Thoracic aorta (tissue), 2 donors: ENCODE data around the gene IGSF10. TPM values are rescaled to one million over a fixed set of nuclear protein-coding genes. Genes with fewer than 3 reads are reported as not detected.

Source experiments
- ATAC-seq: fragments of 150-250 bp; one replicate; pipeline ENCODE4 v1.8.0; 2017; ENCODE audit warnings: low read depth; ENCODE audit not compliant: insufficient number of reproducible peaks, low FRiP score
- DNase-seq: peaks from one replicate; pipeline ENCODE4 v3.0.0-alpha.2; 2020; ENCODE audit warnings: low spot score
- H3K27ac ChIP-seq, 2 donors: fragments of 200-600 bp; sonication (generic); 1 replicate in 1 of 2; 2 replicates in 1 of 2; pipeline ENCODE4 v1.5.1; 2016; ENCODE audit warnings: mild to moderate bottlenecking in 2 of 2, moderate library complexity in 2 of 2
- H3K27me3 ChIP-seq: fragments of 200-600 bp; sonication (generic); replicated peaks from 2 replicates; pipeline ENCODE4 v1.6.0; 2016; ENCODE audit warnings: mild to moderate bottlenecking; ENCODE audit not compliant: insufficient read depth
- H3K36me3 ChIP-seq: fragments of 200-600 bp; sonication (generic); one replicate; pipeline ENCODE4 v1.5.1; 2016
- H3K4me1 ChIP-seq, 2 donors: fragments of 200-600 bp; sonication (generic); 1 replicate in 1 of 2; 2 replicates in 1 of 2; pipeline versions ENCODE4 v1.5.1 to v1.6.0; 2016; ENCODE audit warnings: low read depth in 2 of 2, mild to moderate bottlenecking in 1 of 2; ENCODE audit not compliant: control insufficient read depth in 1 of 2
- H3K4me3 ChIP-seq: fragments of 200-600 bp; sonication (generic); 2 replicates; pipeline ENCODE4 v1.5.1; 2016; ENCODE audit warnings: mild to moderate bottlenecking
- H3K9me3 ChIP-seq: fragments of 200-600 bp; sonication (generic); 2 replicates; pipeline ENCODE4 v1.5.1; 2016
- total RNA-seq, 2 donors: library from RNA; depleted of rRNA; stranded (reverse); fragments of >200 nt; gene quantifications; one replicate each; pipeline versions ENCODE4 v1.1.0 to v1.2.3, GENCODE V29; 2016
- TF ChIP-seq, protein P1 (sequence below): fragments of 200-600 bp; sonication (generic); IDR thresholded peaks from one replicate; pipeline ENCODE4 v1.5.1; 2019; ENCODE audit warnings: antibody characterized with exemption

The IGSF10 gene
- total RNA-seq, 2 donors from 2014 or later = 5.3 to 34.6 TPM

DNA sequence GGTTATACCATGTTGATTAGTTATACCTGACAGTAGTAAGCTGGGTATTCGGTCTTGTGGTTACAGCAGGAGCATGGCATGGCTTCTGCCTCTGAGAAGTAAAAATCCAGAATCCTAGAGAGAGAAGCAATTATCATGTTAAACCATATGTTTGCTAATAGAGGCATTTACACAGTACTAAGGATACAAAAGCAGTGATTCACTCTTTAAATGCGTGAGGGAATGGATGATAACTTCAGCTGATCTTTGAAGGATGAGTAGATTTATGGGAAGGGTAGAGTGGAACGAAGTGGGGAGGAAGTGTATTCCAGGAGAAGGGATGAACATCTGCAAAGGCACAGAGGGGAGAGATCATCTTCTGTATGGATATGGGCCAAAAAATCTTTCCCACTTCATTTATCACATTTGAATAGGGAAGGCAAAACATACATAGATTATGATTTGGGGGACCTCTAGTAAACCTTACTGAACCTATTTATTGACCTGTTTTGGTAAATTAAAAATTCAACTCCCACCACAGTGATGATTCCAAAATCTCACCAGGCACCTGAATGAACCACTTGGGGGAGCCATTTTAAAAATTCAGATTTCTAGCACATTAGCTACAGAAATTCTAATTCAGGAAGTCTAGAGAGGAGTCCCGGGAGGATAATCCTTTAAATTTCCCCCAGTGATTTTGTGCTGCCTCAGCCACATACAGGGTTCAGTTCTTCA is 35.1 kb downstream of the IGSF10 start:
- Histone ChIP-seq H3K4me1 (no peaks in the 10 kb centered on the region), H3K27me3 (no peaks in the 10 kb centered on the region), H3K4me3 (no peak overlapping the region), H3K36me3 (no peaks in the 10 kb centered on the region), H3K27ac (no peak overlapping the region), H3K9me3 (no peaks in the 10 kb centered on the region)
- DNase-seq (no peak), ATAC-seq (no peak)
- TF ChIP-seq, protein P1, sequence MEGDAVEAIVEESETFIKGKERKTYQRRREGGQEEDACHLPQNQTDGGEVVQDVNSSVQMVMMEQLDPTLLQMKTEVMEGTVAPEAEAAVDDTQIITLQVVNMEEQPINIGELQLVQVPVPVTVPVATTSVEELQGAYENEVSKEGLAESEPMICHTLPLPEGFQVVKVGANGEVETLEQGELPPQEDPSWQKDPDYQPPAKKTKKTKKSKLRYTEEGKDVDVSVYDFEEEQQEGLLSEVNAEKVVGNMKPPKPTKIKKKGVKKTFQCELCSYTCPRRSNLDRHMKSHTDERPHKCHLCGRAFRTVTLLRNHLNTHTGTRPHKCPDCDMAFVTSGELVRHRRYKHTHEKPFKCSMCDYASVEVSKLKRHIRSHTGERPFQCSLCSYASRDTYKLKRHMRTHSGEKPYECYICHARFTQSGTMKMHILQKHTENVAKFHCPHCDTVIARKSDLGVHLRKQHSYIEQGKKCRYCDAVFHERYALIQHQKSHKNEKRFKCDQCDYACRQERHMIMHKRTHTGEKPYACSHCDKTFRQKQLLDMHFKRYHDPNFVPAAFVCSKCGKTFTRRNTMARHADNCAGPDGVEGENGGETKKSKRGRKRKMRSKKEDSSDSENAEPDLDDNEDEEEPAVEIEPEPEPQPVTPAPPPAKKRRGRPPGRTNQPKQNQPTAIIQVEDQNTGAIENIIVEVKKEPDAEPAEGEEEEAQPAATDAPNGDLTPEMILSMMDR = no peak

DNA sequence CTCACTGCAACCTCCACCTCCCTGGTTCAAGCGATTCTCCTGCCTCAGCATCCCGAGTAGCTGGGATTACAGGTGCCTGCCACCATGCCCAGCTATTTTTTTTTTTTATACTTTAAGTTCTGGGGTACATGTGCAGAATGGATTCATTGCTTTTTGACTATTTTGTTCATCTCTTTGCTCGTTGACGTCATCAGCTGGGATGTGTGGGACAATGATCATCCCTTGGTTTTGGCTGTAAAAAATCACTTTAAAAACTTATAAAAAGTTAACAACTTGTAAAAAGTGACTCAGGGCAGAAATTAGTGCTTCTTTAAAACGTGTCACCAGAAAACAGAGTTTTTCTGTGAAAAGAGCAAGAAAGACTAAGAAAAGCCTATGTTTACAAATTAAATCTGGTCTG is 37.8 kb downstream of the IGSF10 start:
- DNase-seq (no peak), ATAC-seq (no peak)
- no peak overlapping the region for H3K4me3 ChIP-seq
- H3K9me3 ChIP-seq = no peaks in the 10 kb centered on the region
- no peaks in the 10 kb centered on the region for H3K4me1 ChIP-seq
- no peaks in the 10 kb centered on the region for H3K36me3 ChIP-seq
- TF ChIP-seq, protein P1 = no peak
- no peaks in the 10 kb centered on the region for H3K27me3 ChIP-seq
- H3K27ac ChIP-seq = no peak overlapping the region

DNA sequence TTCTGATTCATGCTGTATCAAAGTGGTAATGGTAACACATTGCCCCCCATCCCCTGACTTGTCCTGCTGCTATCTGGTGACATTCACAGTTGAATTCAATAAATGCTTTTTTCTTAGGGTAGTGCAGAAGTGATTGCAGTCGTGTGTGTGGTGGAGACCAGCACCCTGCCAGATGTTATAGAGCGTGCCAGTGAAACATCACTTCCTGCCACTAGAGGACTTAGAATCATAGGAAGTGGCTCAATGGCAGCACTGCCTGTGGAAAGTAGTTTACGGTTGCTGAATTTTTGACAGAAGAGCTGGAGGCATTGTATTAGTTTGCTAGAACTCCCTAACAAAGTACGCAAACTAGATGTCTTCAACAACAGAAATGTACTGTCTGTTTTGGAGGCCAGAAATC is 38.9 kb downstream of the IGSF10 start:
- Histone ChIP-seq H3K4me1 (no peaks in the 10 kb centered on the region), H3K27me3 (no peaks in the 10 kb centered on the region), H3K27ac (no peak overlapping the region), H3K9me3 (no peaks in the 10 kb centered on the region), H3K4me3 (no peak overlapping the region), H3K36me3 (no peaks in the 10 kb centered on the region)
- TF ChIP-seq, protein P1 = no peak
- DNase-seq = no peak
- ATAC-seq = no peak

DNA sequence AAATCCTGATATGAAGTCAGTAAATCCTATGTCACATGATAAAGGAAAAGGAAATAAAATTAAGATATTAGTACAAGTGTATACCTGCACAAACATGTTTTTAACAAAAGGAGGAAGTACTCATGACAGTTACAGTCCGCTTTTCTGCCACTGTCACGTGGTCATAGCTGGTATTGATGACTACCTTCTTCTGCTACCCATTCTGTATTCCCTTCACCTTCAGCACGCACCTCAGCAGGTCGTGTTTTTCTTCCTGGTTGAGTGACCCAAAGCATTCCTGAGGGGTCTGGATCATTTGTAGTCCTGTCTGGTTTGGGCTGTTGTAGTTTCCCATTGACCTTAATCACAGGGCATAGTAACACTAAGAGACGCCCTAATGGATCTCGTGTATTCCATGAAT is 41.1 kb downstream of the IGSF10 start:
- TF ChIP-seq, protein P1 = no peak
- ATAC-seq (no peak), DNase-seq (no peak)
- Histone ChIP-seq H3K36me3 (no peaks in the 10 kb centered on the region), H3K27ac (no peak overlapping the region), H3K4me1 (no peaks in the 10 kb centered on the region), H3K9me3 (no peaks in the 10 kb centered on the region), H3K4me3 (no peak overlapping the region), H3K27me3 (no peaks in the 10 kb centered on the region)

DNA sequence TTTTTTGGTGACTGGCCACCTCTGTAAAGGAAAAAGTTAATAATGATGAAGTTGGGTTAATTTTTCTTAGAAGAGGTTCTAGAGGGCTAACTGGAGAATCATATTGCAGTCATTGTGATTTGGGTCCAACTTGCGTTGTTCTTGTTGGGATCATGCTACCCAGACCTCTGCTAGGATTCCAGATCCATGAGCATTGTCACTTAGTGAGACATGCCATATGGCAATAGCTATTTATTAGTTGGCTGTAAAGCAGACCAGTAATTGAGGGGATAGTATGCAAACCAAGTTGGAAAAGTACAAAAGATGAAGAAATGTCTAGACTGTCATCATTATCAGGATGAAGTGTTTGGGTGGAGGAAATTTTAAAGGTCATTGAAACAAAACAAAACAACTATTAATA is 45.6 kb downstream of the IGSF10 start:
- DNase-seq = no peak
- Histone ChIP-seq H3K4me3 (no peak overlapping the region), H3K9me3 (no peaks in the 10 kb centered on the region), H3K27ac (no peak overlapping the region), H3K4me1 (no peaks in the 10 kb centered on the region), H3K36me3 (no peaks in the 10 kb centered on the region), H3K27me3 (no peaks in the 10 kb centered on the region)
- TF ChIP-seq, protein P1 = no peak
- no peak for ATAC-seq
